Adrenal gland (tissue), 12 donors: ENCODE data around the gene CD86. TPM values are rescaled to one million over a fixed set of nuclear protein-coding genes. Genes with fewer than 3 reads are reported as not detected.

Experiments used
- DNase-seq, 7 donors: peaks; one replicate each; pipeline ENCODE4 v3.0.0-alpha.2; 2019 to 2020
- H3K27ac ChIP-seq, 5 donors: fragments of 200-600 bp; sonication (generic) in 4 of 5; 1 replicate in 3 of 5; 2 replicates in 2 of 5; pipeline versions ENCODE4 v1.5.1 to v1.8.0; 2016 to 2020; ENCODE audit warnings: mild to moderate bottlenecking in 1 of 5
- H3K27me3 ChIP-seq: fragments of 200-600 bp; 2 replicates; pipeline ENCODE4 v1.8.0; 2021
- H3K36me3 ChIP-seq, 2 donors: fragments of 200-600 bp; replicated peaks in 1 of 2; 1 replicate in 1 of 2; 2 replicates in 1 of 2; pipeline versions ENCODE4 v1.5.1 to v1.8.0; 2018 to 2022
- H3K4me1 ChIP-seq, 2 donors: fragments of 200-600 bp; replicated peaks in 1 of 2; 1 replicate in 1 of 2; 2 replicates in 1 of 2; pipeline versions ENCODE4 v1.5.1 to v1.8.0; 2018 to 2021
- H3K4me3 ChIP-seq, 4 donors: fragments of 200-600 bp; sonication (generic) in 3 of 4; one replicate each; pipeline ENCODE4 v1.5.1; 2016 to 2018
- H3K9me3 ChIP-seq, 3 donors: fragments of 200-600 bp; sonication (generic) in 1 of 3; replicated peaks in 1 of 3; 1 replicate in 2 of 3; 2 replicates in 1 of 3; pipeline versions ENCODE4 v1.5.1 to v1.8.0; 2016 to 2021
- POLR2A ChIP-seq, 2 donors: fragments of 450-650 bp; IDR thresholded peaks; one replicate each; pipeline ENCODE4 v1.6.1; 2017; ENCODE audit warnings: antibody characterized with exemption in 2 of 2, mild to moderate bottlenecking in 2 of 2, moderate library complexity in 1 of 2
- WGBS, 4 donors: extraction: QIAGEN DNeasy Blood & Tissue Kit in 2 of 4; methylation state at CpG; one replicate each; pipeline versions ENCODE4 v1.1.5 to v1.1.7; 2013 to 2017; 5-methylcytosine and 5-hydroxymethylcytosine counted together
- intact Hi-C, 2 donors: fragments of 100-400 bp; cut with DNase I; formaldehyde crosslinking; loops; one replicate each; pipeline versions ENCODE4 v1.14.1 to v1.15.0; 2022 to 2023
- polyA plus RNA-seq, 3 donors: library from polyadenylated mRNA; stranded (reverse); fragments of 200-250 nt in 2 of 3; fragments of 350-450 nt in 1 of 3; fragmentation: Illumina TruSeq in 1 of 3; extraction: RNeasy Lipid Tissue Mini Kit (QIAGEN cat#74804) in 1 of 3; gene quantifications; one replicate each; pipeline ENCODE4 v1.2.3, GENCODE V29; 2013 to 2014
- total RNA-seq, 9 donors: library from RNA; depleted of rRNA in 4 of 9; stranded (reverse); fragments of >200 nt in 4 of 9; fragments of 120-200 nt in 1 of 9; fragmentation: NEBNext Ultra II Directional in 1 of 9; extraction: Animal tissue kit (Norgen Biotek cat#: 25700) in 1 of 9; gene quantifications; one replicate each; pipeline versions ENCODE4 v1.1.0 to v1.2.4, GENCODE V29; 2013 to 2023
- TF ChIP-seq, protein P1 (sequence below), 6 experiments: fragments of 450-650 bp in 4 of 6; fragments of 200-600 bp in 2 of 6; sonication (generic) in 1 of 6; IDR thresholded peaks; 1 replicate in 5 of 6; 2 replicates in 1 of 6; pipeline versions ENCODE4 v1.5.1 to v1.8.0; 2016 to 2021; ENCODE audit warnings: antibody characterized with exemption in 6 of 6, mild to moderate bottlenecking in 2 of 6, moderate library complexity in 1 of 6
- donor health status: healthy with polysubstance abuse.
- donor health status: Bipolar disorder and iron deficiency.
- donor health status: DM: yes; HTN: yes; CAD: no.
- donor health status: DM: no; HTN: no; CAD: no.
- donor health status: DM: no; HTN: no; CAD: no.
- donor health status: DM: yes; HTN: yes; CAD: no.

Gene CD86
- total and polyA plus RNA-seq, 12 donors: 2.1 to 23.3 (median 8.9) TPM

DNA sequence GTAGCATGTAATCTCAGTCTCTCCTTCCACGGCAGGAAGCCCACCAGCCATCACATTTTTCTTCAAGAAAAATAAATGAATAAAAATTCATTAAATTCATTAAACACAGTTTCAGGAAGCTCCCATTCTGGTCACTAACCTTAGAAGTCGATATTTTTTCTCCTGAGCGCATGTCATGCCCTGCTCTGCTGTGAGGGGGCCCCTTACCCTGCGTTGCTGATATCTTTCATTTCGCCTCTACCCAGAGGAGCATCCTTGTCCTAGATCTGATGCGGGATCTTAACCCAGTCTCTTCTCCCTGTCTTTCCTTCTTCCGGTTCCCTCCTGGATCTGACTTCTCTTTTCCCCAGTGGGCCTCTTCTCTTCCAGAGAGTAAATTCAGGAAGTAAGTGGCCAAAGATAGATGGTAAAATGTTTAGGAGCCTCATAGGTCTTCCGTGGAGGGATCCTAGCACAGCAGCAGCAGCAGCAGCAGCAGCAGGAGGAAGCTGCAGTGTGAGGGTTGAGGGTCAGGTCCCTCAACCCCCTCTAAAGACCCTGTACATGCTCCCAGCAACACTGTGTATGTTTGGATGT is 31.7 kb upstream of the CD86 start:
- no peak for TF ChIP-seq POLR2A (IDR thresholded peaks at IDR 0.05)
- TF ChIP-seq, protein P1, sequence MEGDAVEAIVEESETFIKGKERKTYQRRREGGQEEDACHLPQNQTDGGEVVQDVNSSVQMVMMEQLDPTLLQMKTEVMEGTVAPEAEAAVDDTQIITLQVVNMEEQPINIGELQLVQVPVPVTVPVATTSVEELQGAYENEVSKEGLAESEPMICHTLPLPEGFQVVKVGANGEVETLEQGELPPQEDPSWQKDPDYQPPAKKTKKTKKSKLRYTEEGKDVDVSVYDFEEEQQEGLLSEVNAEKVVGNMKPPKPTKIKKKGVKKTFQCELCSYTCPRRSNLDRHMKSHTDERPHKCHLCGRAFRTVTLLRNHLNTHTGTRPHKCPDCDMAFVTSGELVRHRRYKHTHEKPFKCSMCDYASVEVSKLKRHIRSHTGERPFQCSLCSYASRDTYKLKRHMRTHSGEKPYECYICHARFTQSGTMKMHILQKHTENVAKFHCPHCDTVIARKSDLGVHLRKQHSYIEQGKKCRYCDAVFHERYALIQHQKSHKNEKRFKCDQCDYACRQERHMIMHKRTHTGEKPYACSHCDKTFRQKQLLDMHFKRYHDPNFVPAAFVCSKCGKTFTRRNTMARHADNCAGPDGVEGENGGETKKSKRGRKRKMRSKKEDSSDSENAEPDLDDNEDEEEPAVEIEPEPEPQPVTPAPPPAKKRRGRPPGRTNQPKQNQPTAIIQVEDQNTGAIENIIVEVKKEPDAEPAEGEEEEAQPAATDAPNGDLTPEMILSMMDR (IDR thresholded peaks at IDR 0.05): no peak
- DNase-seq: no peak
- Histone ChIP-seq H3K9me3 (no peaks in the 10 kb centered on the region), H3K27me3 (peaks cover 8% of the 10 kb centered on the region), H3K36me3 (no peaks in the 10 kb centered on the region), H3K4me1 (no peaks in the 10 kb centered on the region), H3K4me3 (no peak overlapping the region), H3K27ac (no peak overlapping the region)
- intact Hi-C loops: no loop called here
- WGBS, 4 donors: 69 to 70% (median 70%) methylated on average over 8 of the region's 8 CpGs

DNA sequence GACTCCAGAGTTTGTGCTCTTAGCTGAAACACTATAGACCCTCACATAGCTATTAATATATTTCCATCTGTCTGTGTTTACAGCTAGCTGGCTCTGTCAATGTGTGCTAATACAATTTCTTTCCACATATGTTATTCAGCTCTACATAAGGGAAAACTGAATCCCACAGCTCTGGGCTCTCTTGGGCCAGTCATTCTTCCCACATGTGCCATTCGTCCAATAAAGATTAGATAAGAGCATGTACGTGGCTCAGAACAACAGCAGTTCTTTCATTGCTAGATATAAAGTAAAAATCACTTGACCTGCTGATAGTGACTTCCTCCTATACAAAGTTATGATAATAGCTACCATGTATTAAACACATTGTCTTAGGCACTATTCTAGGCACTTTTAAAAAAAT is 30.4 kb upstream of the CD86 start:
- Histone ChIP-seq H3K4me3 (no peak overlapping the region), H3K36me3 (no peaks in the 10 kb centered on the region), H3K9me3 (no peaks in the 10 kb centered on the region), H3K4me1 (no peaks in the 10 kb centered on the region), H3K27me3 (peaks cover 8% of the 10 kb centered on the region), H3K27ac (no peak overlapping the region)
- intact Hi-C loops: no loop called here
- TF ChIP-seq, protein P1 (IDR thresholded peaks at IDR 0.05): no peak
- no peak for TF ChIP-seq POLR2A (IDR thresholded peaks at IDR 0.05)
- DNase-seq: no peak
- 14 to 30% (median 26%) methylated on average over 2 of the region's 2 CpGs for WGBS, 4 donors

DNA sequence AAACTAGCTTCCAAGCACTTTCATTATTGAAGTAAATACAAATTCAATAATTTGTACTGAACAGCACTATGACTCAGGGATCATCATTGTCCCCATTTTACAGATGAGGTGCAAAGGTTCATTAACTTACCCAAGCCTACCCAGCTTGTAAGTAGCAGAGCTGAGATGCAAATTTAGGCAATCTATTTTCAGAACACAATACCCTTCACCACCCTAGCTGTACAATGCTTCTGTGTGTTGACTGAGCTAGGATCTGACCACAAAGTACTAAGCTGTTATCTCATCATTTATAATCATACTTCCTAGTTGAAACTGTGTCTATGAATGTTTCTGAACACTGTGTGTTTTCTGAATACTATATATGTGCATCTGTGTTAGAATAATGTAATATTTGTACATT is 29.9 kb upstream of the CD86 start:
- Histone ChIP-seq H3K27ac (no peak overlapping the region), H3K27me3 (peaks cover 8% of the 10 kb centered on the region), H3K4me3 (no peak overlapping the region), H3K4me1 (no peaks in the 10 kb centered on the region), H3K9me3 (no peaks in the 10 kb centered on the region), H3K36me3 (no peaks in the 10 kb centered on the region)
- intact Hi-C loops: no loop called here
- no peak for DNase-seq
- no peak for TF ChIP-seq POLR2A (IDR thresholded peaks at IDR 0.05)
- TF ChIP-seq, protein P1 (IDR thresholded peaks at IDR 0.05): no peak

DNA sequence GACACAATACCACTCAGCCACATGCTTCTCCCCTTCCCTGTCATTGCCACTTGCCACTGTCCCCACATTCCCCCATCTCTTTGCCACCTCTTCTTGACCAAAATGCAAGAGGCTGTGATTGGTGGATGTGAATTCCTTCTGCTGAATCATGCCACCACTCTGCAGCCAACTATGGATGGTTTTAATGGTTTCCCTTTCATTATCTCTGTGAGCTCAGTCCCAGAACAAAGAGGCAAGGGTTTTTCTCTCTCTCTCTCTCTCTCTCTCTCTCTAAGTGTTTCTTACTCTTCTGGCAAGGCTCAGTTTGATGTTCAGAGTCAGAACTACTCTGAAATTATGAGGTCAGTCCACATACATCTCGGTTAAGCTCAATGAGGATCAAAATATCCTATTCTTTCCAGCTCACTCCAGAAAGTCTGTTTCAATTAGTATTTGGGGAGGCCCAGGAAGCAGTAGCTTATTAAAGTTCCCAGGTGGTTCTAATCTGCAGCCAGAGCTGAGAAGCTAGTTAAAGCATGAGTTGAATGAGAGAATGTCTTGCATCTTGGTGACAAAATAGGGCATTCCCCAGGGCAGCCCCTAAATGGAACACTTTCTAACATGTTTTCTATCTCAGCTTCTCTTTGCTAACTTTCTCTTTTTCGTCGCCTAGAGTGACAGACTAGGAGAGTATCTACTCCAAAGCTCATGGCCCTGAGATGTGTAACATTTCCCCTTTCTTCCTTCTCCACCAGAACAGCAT is 24.6 kb upstream of the CD86 start:
- Histone ChIP-seq H3K4me3 (no peak overlapping the region), H3K36me3 (no peaks in the 10 kb centered on the region), H3K27ac (no peak overlapping the region), H3K27me3 (no peaks in the 10 kb centered on the region), H3K9me3 (no peaks in the 10 kb centered on the region), H3K4me1 (no peaks in the 10 kb centered on the region)
- WGBS, 4 donors: 78 to 95% (median 87%) methylated on average over 3 of the region's 3 CpGs
- no peak for TF ChIP-seq POLR2A (IDR thresholded peaks at IDR 0.05)
- TF ChIP-seq, protein P1 (IDR thresholded peaks at IDR 0.05): no peak
- intact Hi-C loops: no loop called here
- no peak for DNase-seq
